ENCODE results near the gene GLB1L.
"Not testable (repeated sequence)": the region's sequence is repeated elsewhere in the genome, so short reads cannot be mapped to it uniquely, and the experiment has no call there.

The GLB1L gene

GRCh38 chr2:219205981-219206327 lies 39.3 kb downstream of the GLB1L start:
- no peak for DNase-seq

- DNase-seq, result no peak
These were observed 40.1 kb downstream of the GLB1L start for GRCh38 chr2:219205165-219205538.

- no peak for DNase-seq
These were observed 40.6 kb downstream of the GLB1L start for GRCh38 chr2:219204425-219205164.

GRCh38 chr2:219201331-219201730 lies 43.9 kb downstream of the GLB1L start:
- DNase-seq, result not testable (repeated sequence)

GRCh38 chr2:219200502-219201326 lies 44.5 kb downstream of the GLB1L start:
- DNase-seq, result not testable (repeated sequence)

GRCh38 chr2:219199470-219200211 lies 45.6 kb downstream of the GLB1L start:
- no peak for DNase-seq

GRCh38 chr2:219198974-219199373 lies 46.3 kb downstream of the GLB1L start:
- DNase-seq, result no peak

- DNase-seq, result no peak
These were observed 47.9 kb downstream of the GLB1L start for GRCh38 chr2:219197388-219197787.

- DNase-seq, result no peak
These were observed 58.3 kb downstream of the GLB1L start for GRCh38 chr2:219186754-219187456.

Measured in T1000 (cell line).